Stomach smooth muscle (tissue), 2 donors: ENCODE results near the gene BST1.

ENCODE experiments used
- H3K27ac ChIP-seq: one replicate; pipeline ENCODE4 v1.7.0; 2013; ENCODE audit warnings: mild to moderate bottlenecking, low read length, inconsistent platforms
- H3K27me3 ChIP-seq, 2 donors: one replicate each; pipeline ENCODE4 v1.7.0; 2013; ENCODE audit warnings: low read length in 2 of 2; ENCODE audit not compliant: insufficient read depth in 2 of 2, control insufficient read depth in 1 of 2
- H3K36me3 ChIP-seq, 2 donors: one replicate each; pipeline ENCODE4 v1.7.0; 2013; ENCODE audit warnings: low read length in 2 of 2; ENCODE audit not compliant: control insufficient read depth in 2 of 2, insufficient read depth in 2 of 2
- H3K4me1 ChIP-seq: one replicate; pipeline ENCODE4 v1.7.0; 2013; ENCODE audit warnings: low read length; ENCODE audit not compliant: control insufficient read depth, insufficient read depth
- H3K4me3 ChIP-seq, 2 donors: one replicate each; pipeline ENCODE4 v1.7.0; 2013; ENCODE audit warnings: low read length in 2 of 2
- H3K9ac ChIP-seq, 2 donors: one replicate each; pipeline ENCODE4 v1.7.0; 2013; ENCODE audit warnings: low read length in 2 of 2, mild to moderate bottlenecking in 1 of 2
- H3K9me3 ChIP-seq, 2 donors: one replicate each; pipeline ENCODE4 v1.7.0; 2013; ENCODE audit warnings: low read length in 2 of 2; ENCODE audit not compliant: control insufficient read depth in 2 of 2
- donor health status: healthy.
- donor health status: Pancreatic carcinoma.

The BST1 gene

GRCh38 chr4:15676039-15676438 lies 26.8 kb upstream of the BST1 start:
- no peak overlapping the region for H3K27ac ChIP-seq
- H3K9ac ChIP-seq, result no peak overlapping the region
- H3K4me3 ChIP-seq, result no peak overlapping the region
- H3K9me3 ChIP-seq, result no peaks in the 10 kb centered on the region
- no peaks in the 10 kb centered on the region for H3K36me3 ChIP-seq
- H3K4me1 ChIP-seq, result peaks cover under 1% of the 10 kb centered on the region
- no peaks in the 10 kb centered on the region for H3K27me3 ChIP-seq

GRCh38 chr4:15676899-15677298 lies 26.0 kb upstream of the BST1 start:
- Histone ChIP-seq H3K27ac (no peak overlapping the region), H3K9ac (no peak overlapping the region), H3K4me1 (peaks cover 4% of the 10 kb centered on the region), H3K36me3 (no peaks in the 10 kb centered on the region), H3K9me3 (no peaks in the 10 kb centered on the region), H3K27me3 (no peaks in the 10 kb centered on the region), H3K4me3 (no peak overlapping the region)

DNA sequence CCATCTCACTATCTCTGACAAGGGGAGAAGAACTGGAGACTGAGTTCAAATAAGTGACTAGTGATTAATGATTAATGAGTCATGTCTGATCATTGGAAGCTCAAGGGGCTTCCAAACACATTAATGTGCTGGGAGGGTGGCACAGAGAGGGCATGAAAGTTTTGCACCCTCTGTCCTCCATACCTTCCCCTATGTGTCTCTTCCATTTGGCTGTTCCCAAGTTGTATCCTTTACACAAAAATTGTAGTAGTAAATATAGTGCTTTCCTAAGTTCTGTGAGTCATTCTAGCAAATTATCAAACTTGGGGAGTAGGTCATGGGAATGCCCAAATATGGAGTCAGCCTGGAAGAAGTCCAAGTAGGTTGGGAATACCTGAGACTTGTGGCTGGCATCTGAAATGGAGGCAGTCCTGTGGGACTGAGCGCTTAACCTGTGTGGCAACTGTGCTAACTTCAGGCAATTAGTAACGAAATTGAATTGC lies 25.3 kb upstream of the BST1 start:
- Histone ChIP-seq H3K27ac (no peak overlapping the region), H3K4me1 (peaks cover 4% of the 10 kb centered on the region), H3K4me3 (no peak overlapping the region)

GRCh38 chr4:15681067-15681371 lies 21.8 kb upstream of the BST1 start:
- H3K27ac ChIP-seq, result no peak overlapping the region
- H3K9ac ChIP-seq, result peak overlapping the region; percentile 64 to 98
- H3K36me3 ChIP-seq, result peaks cover 0 to 3% of the 10 kb centered on the region in 2 donors
- no peaks in the 10 kb centered on the region for H3K27me3 ChIP-seq
- peak overlapping the region; percentile 92 to 95 for H3K4me3 ChIP-seq
- no peaks in the 10 kb centered on the region for H3K9me3 ChIP-seq
- H3K4me1 ChIP-seq, result peaks cover 4% of the 10 kb centered on the region

More for the DNA sequence above, 25.3 kb upstream of the BST1 start:
- no peaks in the 10 kb centered on the region for H3K9me3 ChIP-seq
- H3K9ac ChIP-seq, result no peak overlapping the region
- no peaks in the 10 kb centered on the region for H3K36me3 ChIP-seq
- H3K27me3 ChIP-seq, result no peaks in the 10 kb centered on the region

GRCh38 chr4:15681372-15682241 lies 21.3 kb upstream of the BST1 start, which contains the start of gene FAM200B:
FAM200B (plus strand) TSS chr4:15681827; CDS start chr4:15686978, 5,151 bp downstream.
- no peaks in the 10 kb centered on the region for H3K9me3 ChIP-seq
- no peaks in the 10 kb centered on the region for H3K27me3 ChIP-seq
- H3K4me3 ChIP-seq, result peak within 1 kb of the TSS; percentile 92 to 95
- peak within 1 kb of the TSS; percentile 98 for H3K9ac ChIP-seq
- peak within 1 kb of the TSS; percentile 82 for H3K27ac ChIP-seq
- H3K4me1 ChIP-seq, result peaks cover 4% of the 10 kb centered on the region
- peaks cover 3 to 9% of the 10 kb centered on the region in 2 donors for H3K36me3 ChIP-seq

DNA sequence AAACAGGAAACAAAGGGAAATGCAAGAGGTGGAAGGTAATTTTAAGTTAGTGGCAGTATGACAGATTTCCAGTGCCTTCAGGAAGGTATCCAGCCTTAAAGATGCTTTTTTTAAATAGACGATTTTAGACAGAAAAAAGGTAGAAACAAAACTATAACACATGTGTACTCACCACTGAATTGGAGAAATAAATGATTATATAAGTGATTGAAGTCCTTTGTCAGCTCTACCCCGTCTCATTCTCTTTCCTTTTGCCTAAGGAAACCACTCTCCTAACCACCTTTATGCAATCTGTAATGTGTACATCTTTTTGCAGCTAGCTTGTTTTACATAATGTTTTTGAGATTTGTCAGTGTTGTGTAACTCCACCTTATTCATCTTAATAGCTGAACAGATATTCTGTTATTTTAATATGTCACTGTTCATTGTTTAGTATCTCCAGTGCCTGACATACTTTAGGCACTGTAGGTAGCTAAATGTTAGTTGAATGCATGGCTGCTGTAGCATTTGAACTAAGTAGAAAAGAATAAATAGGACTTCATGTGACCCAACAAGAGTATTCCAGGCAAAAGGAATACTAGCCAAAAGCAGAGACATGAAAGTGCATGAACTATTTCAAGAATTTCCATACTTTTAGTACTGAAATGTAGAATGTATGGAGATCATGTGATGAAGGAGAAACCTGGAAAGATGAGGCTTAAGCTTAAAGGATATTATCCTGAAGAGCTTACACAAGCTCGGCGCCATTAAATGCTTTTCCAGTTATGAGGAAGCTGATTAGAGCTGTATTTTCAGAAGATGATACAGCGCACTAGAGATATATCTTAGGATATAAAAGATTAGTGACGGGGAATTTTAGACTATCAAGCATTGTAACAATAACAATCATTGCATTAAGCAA lies 20.4 kb upstream of the BST1 start:
- H3K4me3 ChIP-seq, result peak overlapping the region; percentile 92 to 95
- no peaks in the 10 kb centered on the region for H3K27me3 ChIP-seq
- peaks cover 4% of the 10 kb centered on the region for H3K4me1 ChIP-seq
- H3K27ac ChIP-seq, result peak overlapping the region; percentile 82
- H3K36me3 ChIP-seq, result peaks cover 3 to 10% of the 10 kb centered on the region in 2 donors
- no peaks in the 10 kb centered on the region for H3K9me3 ChIP-seq
- H3K9ac ChIP-seq, result peak overlapping the region; percentile 98

DNA sequence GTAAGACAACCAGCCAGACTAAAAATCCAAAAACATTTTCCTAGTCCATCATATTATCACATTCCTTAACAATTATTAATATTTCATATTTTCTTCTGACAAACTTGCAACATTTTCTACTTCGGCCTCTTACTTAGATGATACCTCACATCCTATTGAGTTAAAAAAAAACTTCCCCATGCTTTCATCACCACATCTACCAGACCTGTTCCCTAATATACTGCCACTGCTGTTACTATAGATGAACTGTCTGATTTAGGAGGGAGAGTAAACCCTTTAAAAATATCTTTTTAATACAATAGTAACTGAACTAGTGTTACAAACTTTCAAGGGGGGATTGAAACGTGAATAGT lies 19.7 kb upstream of the BST1 start:
- Histone ChIP-seq H3K27ac (no peak overlapping the region), H3K4me3 (no peak overlapping the region)

GRCh38 chr4:15684498-15684897 lies 18.4 kb upstream of the BST1 start:
- Histone ChIP-seq H3K4me3 (no peak overlapping the region), H3K36me3 (peaks cover 3 to 10% of the 10 kb centered on the region in 2 donors), H3K27me3 (no peaks in the 10 kb centered on the region), H3K4me1 (peaks cover 4% of the 10 kb centered on the region), H3K9me3 (no peaks in the 10 kb centered on the region), H3K9ac (no peak overlapping the region), H3K27ac (no peak overlapping the region)

More for the DNA sequence above, 19.7 kb upstream of the BST1 start:
- no peak overlapping the region for H3K9ac ChIP-seq
- no peaks in the 10 kb centered on the region for H3K27me3 ChIP-seq
- H3K36me3 ChIP-seq, result peaks cover 3 to 10% of the 10 kb centered on the region in 2 donors
- no peaks in the 10 kb centered on the region for H3K9me3 ChIP-seq
- peaks cover 4% of the 10 kb centered on the region for H3K4me1 ChIP-seq

GRCh38 chr4:15688051-15688450 lies 14.8 kb upstream of the BST1 start:
- no peaks in the 10 kb centered on the region for H3K4me1 ChIP-seq

GRCh38 chr4:15689540-15689939 lies 13.3 kb upstream of the BST1 start:
- Histone ChIP-seq H3K4me1 (no peaks in the 10 kb centered on the region), H3K27me3 (no peaks in the 10 kb centered on the region), H3K9me3 (no peaks in the 10 kb centered on the region), H3K4me3 (no peak overlapping the region), H3K9ac (no peak overlapping the region), H3K27ac (no peak overlapping the region), H3K36me3 (peaks cover 3 to 10% of the 10 kb centered on the region in 2 donors)

More at GRCh38 chr4:15688051-15688450, 14.8 kb upstream of the BST1 start:
- Histone ChIP-seq H3K9me3 (no peaks in the 10 kb centered on the region), H3K36me3 (peaks cover 3 to 10% of the 10 kb centered on the region in 2 donors), H3K27me3 (no peaks in the 10 kb centered on the region), H3K27ac (no peak overlapping the region), H3K9ac (no peak overlapping the region), H3K4me3 (no peak overlapping the region)
